Thoracic aorta (tissue), 2 donors: ENCODE data around the gene TMEM150B. TPM values are rescaled to one million over a fixed set of nuclear protein-coding genes. Genes with fewer than 3 reads are reported as not detected.
A peak's percentile ranks its signal among the peaks of the same experiment; 100 is the strongest.

Experiments used
- ATAC-seq: fragments of 150-250 bp; one replicate; pipeline ENCODE4 v1.8.0; 2017; ENCODE audit warnings: low read depth; ENCODE audit not compliant: insufficient number of reproducible peaks, low FRiP score
- DNase-seq: peaks from one replicate; pipeline ENCODE4 v3.0.0-alpha.2; 2020; ENCODE audit warnings: low spot score
- H3K27ac ChIP-seq, 2 donors: fragments of 200-600 bp; sonication (generic); 1 replicate in 1 of 2; 2 replicates in 1 of 2; pipeline ENCODE4 v1.5.1; 2016; ENCODE audit warnings: mild to moderate bottlenecking in 2 of 2, moderate library complexity in 2 of 2
- H3K27me3 ChIP-seq: fragments of 200-600 bp; sonication (generic); replicated peaks from 2 replicates; pipeline ENCODE4 v1.6.0; 2016; ENCODE audit warnings: mild to moderate bottlenecking; ENCODE audit not compliant: insufficient read depth
- H3K36me3 ChIP-seq: fragments of 200-600 bp; sonication (generic); one replicate; pipeline ENCODE4 v1.5.1; 2016
- H3K4me1 ChIP-seq, 2 donors: fragments of 200-600 bp; sonication (generic); 1 replicate in 1 of 2; 2 replicates in 1 of 2; pipeline versions ENCODE4 v1.5.1 to v1.6.0; 2016; ENCODE audit warnings: low read depth in 2 of 2, mild to moderate bottlenecking in 1 of 2; ENCODE audit not compliant: control insufficient read depth in 1 of 2
- H3K4me3 ChIP-seq: fragments of 200-600 bp; sonication (generic); 2 replicates; pipeline ENCODE4 v1.5.1; 2016; ENCODE audit warnings: mild to moderate bottlenecking
- H3K9me3 ChIP-seq: fragments of 200-600 bp; sonication (generic); 2 replicates; pipeline ENCODE4 v1.5.1; 2016
- total RNA-seq, 2 donors: library from RNA; depleted of rRNA; stranded (reverse); fragments of >200 nt; gene quantifications; one replicate each; pipeline versions ENCODE4 v1.1.0 to v1.2.3, GENCODE V29; 2016
- TF ChIP-seq, protein P1 (sequence below): fragments of 200-600 bp; sonication (generic); IDR thresholded peaks from one replicate; pipeline ENCODE4 v1.5.1; 2019; ENCODE audit warnings: antibody characterized with exemption

The TMEM150B gene
- total RNA-seq, 2 donors from 2014 or later: 6.8 TPM; not detected in 1

DNA sequence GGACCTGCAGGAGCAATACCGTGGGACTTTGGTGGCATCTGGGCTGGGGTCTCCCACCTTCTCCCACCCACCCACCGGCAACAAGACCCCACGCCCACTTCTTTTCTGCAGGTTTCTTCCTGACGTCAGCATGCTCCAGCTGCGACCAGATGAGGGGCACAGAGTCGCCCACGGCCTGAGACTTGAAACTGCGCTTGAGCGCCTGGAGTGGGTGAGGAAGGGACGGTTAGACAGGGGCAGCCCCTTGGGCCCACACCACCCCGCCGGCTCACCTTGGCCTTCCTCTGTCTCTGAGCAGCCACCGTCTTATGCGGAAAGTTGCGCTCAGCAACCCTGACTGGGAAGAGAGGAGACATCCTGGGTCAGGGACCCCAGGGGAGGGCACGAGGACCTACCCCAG is 35.8 kb upstream of the TMEM150B start:
- ATAC-seq (no peak), DNase-seq (no peak)
- TF ChIP-seq, protein P1, sequence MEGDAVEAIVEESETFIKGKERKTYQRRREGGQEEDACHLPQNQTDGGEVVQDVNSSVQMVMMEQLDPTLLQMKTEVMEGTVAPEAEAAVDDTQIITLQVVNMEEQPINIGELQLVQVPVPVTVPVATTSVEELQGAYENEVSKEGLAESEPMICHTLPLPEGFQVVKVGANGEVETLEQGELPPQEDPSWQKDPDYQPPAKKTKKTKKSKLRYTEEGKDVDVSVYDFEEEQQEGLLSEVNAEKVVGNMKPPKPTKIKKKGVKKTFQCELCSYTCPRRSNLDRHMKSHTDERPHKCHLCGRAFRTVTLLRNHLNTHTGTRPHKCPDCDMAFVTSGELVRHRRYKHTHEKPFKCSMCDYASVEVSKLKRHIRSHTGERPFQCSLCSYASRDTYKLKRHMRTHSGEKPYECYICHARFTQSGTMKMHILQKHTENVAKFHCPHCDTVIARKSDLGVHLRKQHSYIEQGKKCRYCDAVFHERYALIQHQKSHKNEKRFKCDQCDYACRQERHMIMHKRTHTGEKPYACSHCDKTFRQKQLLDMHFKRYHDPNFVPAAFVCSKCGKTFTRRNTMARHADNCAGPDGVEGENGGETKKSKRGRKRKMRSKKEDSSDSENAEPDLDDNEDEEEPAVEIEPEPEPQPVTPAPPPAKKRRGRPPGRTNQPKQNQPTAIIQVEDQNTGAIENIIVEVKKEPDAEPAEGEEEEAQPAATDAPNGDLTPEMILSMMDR: no peak
- Histone ChIP-seq H3K4me1 (no peaks in the 10 kb centered on the region), H3K9me3 (no peaks in the 10 kb centered on the region), H3K27me3 (no peaks in the 10 kb centered on the region), H3K27ac (no peak overlapping the region), H3K4me3 (no peak overlapping the region), H3K36me3 (no peaks in the 10 kb centered on the region)

DNA sequence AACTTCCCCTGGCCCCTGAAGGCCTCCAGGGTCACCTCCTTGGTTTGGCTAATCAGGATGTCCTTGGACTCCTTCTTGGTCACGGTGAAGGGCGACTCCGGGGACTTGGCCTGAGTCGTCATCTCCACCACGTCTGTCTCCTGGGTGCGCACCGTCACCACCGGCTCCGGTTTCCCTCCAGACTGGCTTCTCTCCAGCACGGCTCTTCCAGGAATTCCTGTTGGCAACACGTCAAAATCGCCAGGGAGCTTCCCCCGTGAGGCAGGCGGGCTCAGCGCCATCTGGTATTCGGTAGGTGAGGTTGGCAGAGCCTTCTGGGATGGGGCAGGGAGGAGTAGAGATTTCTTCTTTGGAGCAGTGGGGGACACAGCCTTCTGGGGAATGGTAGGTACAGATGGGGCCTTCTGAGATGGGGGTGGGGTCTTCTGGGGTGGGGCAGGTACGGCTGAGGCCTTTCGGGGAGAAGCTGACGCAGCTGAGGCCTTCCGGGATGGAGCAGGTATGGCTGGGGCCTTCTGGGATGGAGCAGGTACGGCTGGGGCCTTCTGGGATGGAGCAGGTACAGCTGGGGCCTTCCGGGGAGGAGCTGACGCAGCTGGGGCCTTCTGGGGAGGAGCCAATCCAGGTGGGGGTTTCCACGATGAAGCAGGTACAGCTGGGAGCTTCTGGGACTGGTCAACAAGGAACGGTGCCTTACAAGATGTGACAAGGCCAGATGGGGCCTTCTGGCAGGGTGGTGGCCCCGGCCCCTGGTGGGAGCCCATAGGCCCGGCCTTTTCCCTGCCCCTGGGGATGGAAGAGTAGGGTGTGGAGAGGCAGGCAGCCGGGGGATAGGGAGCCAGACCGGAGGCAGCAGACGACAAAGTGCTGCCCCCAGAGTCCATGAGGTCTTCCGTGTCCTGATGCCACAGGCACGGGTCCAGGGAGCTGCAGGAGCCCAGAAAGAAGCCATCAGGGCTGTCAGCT is 34.1 kb upstream of the TMEM150B start:
- H3K27ac ChIP-seq: no peak overlapping the region
- no peaks in the 10 kb centered on the region for H3K36me3 ChIP-seq
- H3K9me3 ChIP-seq: no peaks in the 10 kb centered on the region
- TF ChIP-seq, protein P1: no peak
- ATAC-seq (no peak), DNase-seq (no peak)
- peaks cover 0 to under 1% of the 10 kb centered on the region in 2 donors for H3K4me1 ChIP-seq
- no peak overlapping the region for H3K4me3 ChIP-seq
- no peaks in the 10 kb centered on the region for H3K27me3 ChIP-seq

DNA sequence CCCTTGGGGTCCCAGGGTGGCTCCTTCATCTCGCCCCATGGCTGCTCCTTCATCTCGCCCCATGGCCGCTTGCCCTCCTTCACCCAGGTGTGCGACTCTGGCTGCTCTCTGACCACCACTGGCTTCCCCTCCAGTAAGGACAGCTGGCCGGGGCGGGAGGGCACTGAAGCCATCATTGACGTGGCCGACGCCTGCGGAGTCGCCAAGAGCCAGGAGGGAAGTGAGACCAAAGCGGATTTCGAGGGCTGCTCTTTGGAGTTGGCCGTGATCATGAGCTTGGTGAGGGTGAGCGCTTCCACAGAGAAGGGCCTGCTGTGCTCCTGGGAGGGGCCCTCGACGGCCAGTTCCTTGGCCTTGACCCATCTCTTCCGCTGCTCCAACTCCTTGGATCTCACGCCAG is 33.4 kb upstream of the TMEM150B start:
- Histone ChIP-seq H3K27me3 (no peaks in the 10 kb centered on the region), H3K9me3 (no peaks in the 10 kb centered on the region), H3K36me3 (no peaks in the 10 kb centered on the region), H3K4me1 (peaks cover 1 to 8% of the 10 kb centered on the region in 2 donors), H3K4me3 (no peak overlapping the region), H3K27ac (no peak overlapping the region)
- DNase-seq: no peak
- TF ChIP-seq, protein P1: no peak
- ATAC-seq: no peak

GRCh38 chr19:55355213-55355821 is 30.2 kb upstream of the TMEM150B start:
- ATAC-seq (no peak), DNase-seq (no peak)
- TF ChIP-seq, protein P1: no peak
- Histone ChIP-seq H3K4me3 (no peak overlapping the region), H3K9me3 (no peaks in the 10 kb centered on the region), H3K4me1 (peaks cover 4 to 12% of the 10 kb centered on the region in 2 donors), H3K36me3 (no peaks in the 10 kb centered on the region), H3K27ac (no peak overlapping the region), H3K27me3 (peaks cover 6% of the 10 kb centered on the region)

- peaks cover 6% of the 10 kb centered on the region for H3K27me3 ChIP-seq
- TF ChIP-seq, protein P1: no peak
Measured at GRCh38 chr19:55354698-55355212, 29.6 kb upstream of the TMEM150B start, which contains the start of gene COX6B2. TSS of gene COX6B2 (minus strand) at chr19:55354719. CDS start at chr19:55354521, 198 bp downstream.

More at GRCh38 chr19:55354698-55355212, 29.6 kb upstream of the TMEM150B start, which contains the start of gene COX6B2:
- Histone ChIP-seq H3K9me3 (no peaks in the 10 kb centered on the region), H3K27ac (no peak within 1 kb of the TSS), H3K36me3 (no peaks in the 10 kb centered on the region), H3K4me3 (peak within 1 kb of the TSS; percentile 54), H3K4me1 (peaks cover 4 to 12% of the 10 kb centered on the region in 2 donors)
- DNase-seq (no peak), ATAC-seq (no peak)
